Left ventricle myocardium inferior (tissue), 1 donor: ENCODE results near the gene ZNF2. TPM values are rescaled to one million over a fixed set of nuclear protein-coding genes. Genes with fewer than 3 reads are reported as not detected.

Experiments
- DNase-seq: peaks from one replicate; pipeline ENCODE4 v3.0.0-alpha.2; 2020
- H3K27ac ChIP-seq: fragments of 200-600 bp; replicated peaks from 2 replicates; pipeline ENCODE4 v1.8.0; 2021
- H3K27me3 ChIP-seq: fragments of 200-600 bp; 2 replicates; pipeline ENCODE4 v1.8.0; 2021; ENCODE audit warnings: low read depth
- H3K36me3 ChIP-seq: fragments of 200-600 bp; 2 replicates; pipeline ENCODE4 v1.8.0; 2021
- H3K4me1 ChIP-seq: fragments of 200-600 bp; 2 replicates; pipeline ENCODE4 v1.8.0; 2021
- H3K4me3 ChIP-seq: fragments of 200-600 bp; 2 replicates; pipeline ENCODE4 v1.8.0; 2021; ENCODE audit warnings: mild to moderate bottlenecking, moderate library complexity
- H3K9me3 ChIP-seq: fragments of 200-600 bp; replicated peaks from 2 replicates; pipeline ENCODE4 v1.8.0; 2021
- CTCF ChIP-seq: fragments of 200-600 bp; IDR thresholded peaks from 2 replicates; pipeline ENCODE4 v1.8.0; 2021; ENCODE audit warnings: antibody characterized with exemption, mild to moderate bottlenecking, borderline replicate concordance
- intact Hi-C: fragments of 100-400 bp; cut with micrococcal nuclease; formaldehyde crosslinking; loops from one replicate; pipeline ENCODE4 v1.11.0; 2022
- total RNA-seq: library from RNA; stranded (reverse); fragmentation: NEBNext Ultra II Directional; extraction: Animal tissue kit (Norgen Biotek cat#: 25700); gene quantifications from one replicate; pipeline ENCODE4 v1.2.1, GENCODE V29; 2021
- donor health status: DM: no; HTN: yes; CAD: no; lungs with severe emphysema.

ZNF2 gene
- total RNA-seq, 1 donor from 2014 or later = 3.4 TPM

DNA sequence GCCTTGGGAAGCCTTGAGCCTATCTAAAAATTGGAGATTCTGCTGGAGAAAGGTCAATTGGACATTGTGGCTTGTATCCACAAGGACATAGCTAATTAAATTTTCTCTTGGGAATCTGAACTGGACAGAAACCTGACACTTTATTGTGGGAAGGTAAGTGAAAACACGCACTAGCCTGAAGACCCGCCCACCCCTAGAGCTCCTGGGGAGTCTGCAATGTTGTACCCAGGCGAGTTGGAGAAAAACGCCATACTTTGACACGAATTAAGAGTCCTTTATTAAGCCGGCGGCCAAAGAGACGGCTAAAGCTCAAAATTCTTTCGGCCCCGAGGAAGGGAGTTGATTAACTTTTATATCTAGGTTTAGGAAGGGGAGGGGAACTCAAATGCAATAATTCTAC, 40.5 kb downstream of the ZNF2 start:
- peak overlapping the region; percentile 90 for H3K4me3 ChIP-seq
- H3K4me1 ChIP-seq = peaks cover 28% of the 10 kb centered on the region

GRCh38 chr2:95207111-95207961, 41.7 kb downstream of the ZNF2 start, which contains the start of gene ZNF892:
Gene ZNF892 (plus strand): TSS chr2:95207521. CDS start chr2:95207816, 295 bp downstream.
- Histone ChIP-seq H3K4me3 (peak within 1 kb of the TSS; percentile 90), H3K27me3 (no peaks in the 10 kb centered on the region), H3K27ac (peak within 1 kb of the TSS; percentile 97), H3K9me3 (peaks cover 33% of the 10 kb centered on the region), H3K36me3 (peaks cover 41% of the 10 kb centered on the region), H3K4me1 (peaks cover 28% of the 10 kb centered on the region)
- intact Hi-C loops = loop anchor here (5.0 kb wide), 1 partner anchor 90 kb away; no protein-coding TSS in a partner anchor
- peak; percentile 93 for DNase-seq
- peak; percentile 53 for TF ChIP-seq CTCF

More for the DNA sequence above, 40.5 kb downstream of the ZNF2 start:
- Histone ChIP-seq H3K9me3 (peaks cover 21% of the 10 kb centered on the region), H3K27me3 (no peaks in the 10 kb centered on the region), H3K36me3 (peaks cover 29% of the 10 kb centered on the region), H3K27ac (no peak overlapping the region)
- no peak for TF ChIP-seq CTCF
- intact Hi-C loops = loop anchor here (5.0 kb wide), 1 partner anchor 89 kb away; no protein-coding TSS in a partner anchor
- no peak for DNase-seq

- no peak for TF ChIP-seq CTCF
- Histone ChIP-seq H3K9me3 (peaks cover 41% of the 10 kb centered on the region), H3K4me1 (peaks cover 28% of the 10 kb centered on the region), H3K36me3 (peaks cover 49% of the 10 kb centered on the region), H3K4me3 (peak overlapping the region; percentile 90), H3K27me3 (no peaks in the 10 kb centered on the region), H3K27ac (peak overlapping the region; percentile 97)
- DNase-seq = no peak
- intact Hi-C loops = loop anchor here (5.0 kb wide), 1 partner anchor 91 kb away; no protein-coding TSS in a partner anchor
Observed at GRCh38 chr2:95208106-95208505, 42.5 kb downstream of the ZNF2 start.

GRCh38 chr2:95215018-95215612, 49.5 kb downstream of the ZNF2 start:
- DNase-seq = no peak
- Histone ChIP-seq H3K4me1 (no peaks in the 10 kb centered on the region), H3K36me3 (peaks cover 100% of the 10 kb centered on the region), H3K27me3 (no peaks in the 10 kb centered on the region), H3K9me3 (peaks cover 100% of the 10 kb centered on the region), H3K4me3 (no peak overlapping the region), H3K27ac (no peak overlapping the region)
- no peak for TF ChIP-seq CTCF
- intact Hi-C loops = no loop called here

DNA sequence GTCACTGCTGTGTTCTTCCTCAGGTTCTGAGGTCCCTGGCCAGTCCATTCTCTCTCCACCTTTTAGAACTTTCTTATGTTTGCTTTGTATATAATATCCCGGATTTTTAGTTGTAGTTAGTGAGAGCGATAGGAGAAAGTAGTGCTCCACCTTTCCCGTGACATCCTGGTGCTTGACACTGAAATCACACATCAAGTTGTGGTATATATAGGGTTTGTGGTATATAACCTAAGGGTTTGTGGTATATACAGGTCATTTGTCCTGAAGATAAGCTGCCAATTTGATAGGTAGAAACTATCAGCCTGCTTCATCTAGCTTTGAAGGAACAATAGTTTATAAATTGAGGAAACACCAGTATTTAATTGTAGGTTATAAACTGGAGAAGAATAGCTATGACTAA, 54.8 kb downstream of the ZNF2 start:
- TF ChIP-seq CTCF = no peak
- Histone ChIP-seq H3K4me3 (no peak overlapping the region), H3K4me1 (no peaks in the 10 kb centered on the region), H3K36me3 (peaks cover 94% of the 10 kb centered on the region), H3K9me3 (peaks cover 100% of the 10 kb centered on the region), H3K27ac (no peak overlapping the region), H3K27me3 (no peaks in the 10 kb centered on the region)
- intact Hi-C loops = no loop called here
- DNase-seq = no peak
